Neural progenitor cell (in vitro differentiated cells): Measurements from ENCODE around the gene PLD6. TPM values are rescaled to one million over a fixed set of nuclear protein-coding genes. Genes with fewer than 3 reads are reported as not detected.

ENCODE experiments used
- DNase-seq: peaks from one replicate; pipeline ENCODE4 v3.0.0-alpha.2; 2016; ENCODE audit warnings: low spot score
- H2AFZ ChIP-seq: fragments of 200-600 bp; sonication (generic); replicated peaks from 2 replicates; pipeline ENCODE4 v1.6.1; 2016; ENCODE audit warnings: antibody characterized with exemption
- H3F3A ChIP-seq: fragments of 200-600 bp; sonication (generic); 2 replicates; pipeline ENCODE4 v1.6.1; 2016; ENCODE audit warnings: antibody characterized with exemption, low read depth
- H3K27ac ChIP-seq: fragments of 200-600 bp; sonication (generic); 2 replicates; pipeline ENCODE4 v1.5.1; 2016; ENCODE audit warnings: mild to moderate bottlenecking
- H3K27me3 ChIP-seq: fragments of 200-600 bp; sonication (generic); 2 replicates; pipeline ENCODE4 v1.6.1; 2016; ENCODE audit warnings: mild to moderate bottlenecking, moderate library complexity
- H3K36me3 ChIP-seq: fragments of 200-600 bp; sonication (generic); 2 replicates; pipeline ENCODE4 v1.5.1; 2016
- H3K4me1 ChIP-seq: fragments of 200-600 bp; sonication (generic); 2 replicates; pipeline ENCODE4 v1.6.1; 2016; ENCODE audit warnings: mixed run types
- H3K4me2 ChIP-seq: fragments of 200-600 bp; sonication (generic); 2 replicates; pipeline ENCODE4 v1.6.1; 2016
- H3K4me3 ChIP-seq: fragments of 200-600 bp; sonication (generic); 2 replicates; pipeline ENCODE4 v1.5.1; 2016
- H3K79me2 ChIP-seq: fragments of 200-600 bp; sonication (generic); 2 replicates; pipeline ENCODE4 v1.6.1; 2016; ENCODE audit warnings: low read depth
- H3K9ac ChIP-seq: fragments of 200-600 bp; sonication (generic); 2 replicates; pipeline ENCODE4 v1.6.1; 2016
- H3K9me3 ChIP-seq: fragments of 200-600 bp; sonication (generic); 2 replicates; pipeline ENCODE4 v1.5.1; 2016; ENCODE audit warnings: low read depth
- H4K20me1 ChIP-seq: fragments of 200-600 bp; sonication (generic); 2 replicates; pipeline ENCODE4 v1.6.1; 2016; ENCODE audit warnings: low read depth
- H3K27ac Mint-ChIP-seq: 3 replicates; pipeline ENCODE4 v1.8.0; 2021; ENCODE audit warnings: mixed read lengths
- H3K27me3 Mint-ChIP-seq: 2 replicates; pipeline ENCODE4 v1.8.0; 2022; ENCODE audit warnings: low read depth, mild to moderate bottlenecking, inconsistent platforms, moderate library complexity, mixed read lengths; ENCODE audit not compliant: insufficient read depth
- H3K36me3 Mint-ChIP-seq: 3 replicates; pipeline ENCODE4 v1.8.0; 2021; ENCODE audit warnings: mixed read lengths
- H3K4me1 Mint-ChIP-seq: 3 replicates; pipeline ENCODE4 v1.8.0; 2021; ENCODE audit warnings: mixed read lengths
- H3K4me3 Mint-ChIP-seq: 3 replicates; pipeline ENCODE4 v1.8.0; 2021; ENCODE audit warnings: mild to moderate bottlenecking, moderate library complexity, mixed read lengths
- H3K9me3 Mint-ChIP-seq: 3 replicates; pipeline ENCODE4 v1.8.0; 2020; ENCODE audit warnings: mixed read lengths
- CTCF ChIP-seq: fragments of 200-600 bp; sonication (generic); IDR thresholded peaks from 2 replicates; pipeline ENCODE4 v1.5.1; 2017; ENCODE audit warnings: antibody characterized with exemption, mild to moderate bottlenecking
- EZH2 ChIP-seq: fragments of 200-600 bp; sonication (generic); IDR thresholded peaks from 2 replicates; pipeline ENCODE4 v1.6.1; 2017; ENCODE audit warnings: antibody characterized with exemption, mild to moderate bottlenecking, moderate library complexity
- EZH2phosphoT487 ChIP-seq: fragments of 200-600 bp; sonication (generic); IDR thresholded peaks from 2 replicates; pipeline ENCODE4 v1.6.1; 2017; ENCODE audit warnings: antibody characterized with exemption
- total RNA-seq: library from RNA; depleted of rRNA; stranded (reverse); fragments of >200 nt; gene quantifications from 2 replicates; pipeline ENCODE4 v1.2.3, GENCODE V29; 2015; ENCODE audit warnings: low replicate concordance

PLD6 gene
- total RNA-seq, 1 donor from 2014 or later: 1.2 TPM

GRCh38 chr17:17215575-17215974, 9.4 kb upstream of the PLD6 start:
- Histone ChIP-seq H3K9ac (no peak overlapping the region), H4K20me1 (no peaks in the 10 kb centered on the region), H3K79me2 (no peaks in the 10 kb centered on the region), H3K27me3 (no peaks in the 10 kb centered on the region), H3K4me1 (no peaks in the 10 kb centered on the region), H3F3A (no peaks in the 10 kb centered on the region), H3K4me2 (no peak overlapping the region), H3K9me3 (no peaks in the 10 kb centered on the region), H3K36me3 (no peaks in the 10 kb centered on the region), H2AFZ (no peak overlapping the region), H3K27ac (no peak overlapping the region), H3K4me3 (no peak overlapping the region)
- no peak for DNase-seq
- H3K4me3 Mint-ChIP-seq: no peak overlapping the region
- no peaks in the 10 kb centered on the region for H3K4me1 Mint-ChIP-seq
- H3K27ac Mint-ChIP-seq: no peak overlapping the region
- TF ChIP-seq CTCF (no peak), EZH2 (no peak), EZH2phosphoT487 (no peak)
- peaks cover 19% of the 10 kb centered on the region for H3K36me3 Mint-ChIP-seq
- H3K27me3 Mint-ChIP-seq: peaks cover 2% of the 10 kb centered on the region
- no peaks in the 10 kb centered on the region for H3K9me3 Mint-ChIP-seq

- H3K4me3 ChIP-seq: no peak overlapping the region
- H3K36me3 ChIP-seq: no peaks in the 10 kb centered on the region
- H2AFZ ChIP-seq: no peak overlapping the region
- no peak overlapping the region for H3K4me2 ChIP-seq
- peaks cover under 1% of the 10 kb centered on the region for H3K27me3 Mint-ChIP-seq
- no peaks in the 10 kb centered on the region for H3K9me3 ChIP-seq
- H3K4me1 Mint-ChIP-seq: no peaks in the 10 kb centered on the region
- TF ChIP-seq CTCF (no peak), EZH2 (no peak), EZH2phosphoT487 (no peak)
- DNase-seq: no peak
- no peaks in the 10 kb centered on the region for H3K9me3 Mint-ChIP-seq
- H3K27ac ChIP-seq: no peak overlapping the region
- H4K20me1 ChIP-seq: no peaks in the 10 kb centered on the region
- H3K4me3 Mint-ChIP-seq: no peak overlapping the region
- H3K79me2 ChIP-seq: no peaks in the 10 kb centered on the region
- no peak overlapping the region for H3K9ac ChIP-seq
- no peaks in the 10 kb centered on the region for H3F3A ChIP-seq
- H3K4me1 ChIP-seq: no peaks in the 10 kb centered on the region
- peaks cover 19% of the 10 kb centered on the region for H3K36me3 Mint-ChIP-seq
- no peaks in the 10 kb centered on the region for H3K27me3 ChIP-seq
- no peak overlapping the region for H3K27ac Mint-ChIP-seq
Measured at GRCh38 chr17:17214646-17215436, 8.7 kb upstream of the PLD6 start.

GRCh38 chr17:17213775-17214174, 7.6 kb upstream of the PLD6 start:
- Mint-ChIP-seq H3K27me3 (no peaks in the 10 kb centered on the region), H3K4me3 (no peak overlapping the region), H3K4me1 (no peaks in the 10 kb centered on the region), H3K27ac (no peak overlapping the region), H3K36me3 (peaks cover 19% of the 10 kb centered on the region), H3K9me3 (no peaks in the 10 kb centered on the region)
- no peak overlapping the region for H3K4me3 ChIP-seq
- no peaks in the 10 kb centered on the region for H3K27me3 ChIP-seq
- no peak overlapping the region for H2AFZ ChIP-seq
- H3K9me3 ChIP-seq: no peaks in the 10 kb centered on the region
- DNase-seq: no peak
- H3F3A ChIP-seq: no peaks in the 10 kb centered on the region
- no peak overlapping the region for H3K9ac ChIP-seq
- H4K20me1 ChIP-seq: no peaks in the 10 kb centered on the region
- H3K4me2 ChIP-seq: no peak overlapping the region
- H3K36me3 ChIP-seq: no peaks in the 10 kb centered on the region
- TF ChIP-seq EZH2phosphoT487 (no peak), CTCF (no peak), EZH2 (no peak)
- H3K4me1 ChIP-seq: no peaks in the 10 kb centered on the region
- no peak overlapping the region for H3K27ac ChIP-seq
- H3K79me2 ChIP-seq: no peaks in the 10 kb centered on the region
